Natural killer cell (primary cell): ENCODE measurements around the gene CFB. TPM values are rescaled to one million over a fixed set of nuclear protein-coding genes. Genes with fewer than 3 reads are reported as not detected.
"Not testable (repeated sequence)": the region's sequence is repeated elsewhere in the genome, so short reads cannot be mapped to it uniquely, and the experiment has no call there.

Experiments
- ATAC-seq, 3 donors: fragments of 150-1000 bp in 2 of 3; fragments of 200-7000 bp in 1 of 3; cut with Tn5 transposase; 1 replicate in 1 of 3; 2 replicates in 2 of 3; pipeline ENCODE4 v1.10.0; 2021; ENCODE audit warnings: mild to moderate bottlenecking in 2 of 3, moderate library complexity in 2 of 3
- DNase-seq, 2 donors: peaks; one replicate each; pipeline versions ENCODE4 v3.0.0 to v3.0.0-alpha.2; 2013 to 2021; ENCODE audit warnings: mixed read lengths in 1 of 2
- H3K27ac ChIP-seq: one replicate; pipeline ENCODE4 v1.5.1; 2013; ENCODE audit warnings: mild to moderate bottlenecking, low read length
- H3K27me3 ChIP-seq: one replicate; pipeline ENCODE4 v1.6.1; 2013; ENCODE audit warnings: low read length; ENCODE audit not compliant: control insufficient read depth, insufficient read depth
- H3K36me3 ChIP-seq: one replicate; pipeline ENCODE4 v1.6.1; 2013; ENCODE audit warnings: low read length; ENCODE audit not compliant: control insufficient read depth, insufficient read depth
- H3K4me1 ChIP-seq: one replicate; pipeline ENCODE4 v1.6.1; 2013; ENCODE audit warnings: low read length; ENCODE audit not compliant: control insufficient read depth, insufficient read depth
- H3K4me3 ChIP-seq: one replicate; pipeline ENCODE4 v1.5.1; 2013; ENCODE audit warnings: low read length
- H3K9me3 ChIP-seq: one replicate; pipeline ENCODE4 v1.6.1; 2013; ENCODE audit warnings: low read length; ENCODE audit not compliant: control insufficient read depth, insufficient read depth
- H3K27ac Mint-ChIP-seq, 2 donors: one replicate each; pipeline ENCODE4 v1.8.0; 2022; ENCODE audit warnings: mild to moderate bottlenecking in 2 of 2, mixed read lengths in 2 of 2, moderate library complexity in 1 of 2
- H3K27me3 Mint-ChIP-seq, 2 donors: one replicate each; pipeline ENCODE4 v1.8.0; 2022; ENCODE audit warnings: low read depth in 2 of 2, mixed read lengths in 2 of 2
- H3K36me3 Mint-ChIP-seq: one replicate; pipeline ENCODE4 v1.8.0; 2022; ENCODE audit warnings: mixed read lengths
- H3K4me1 Mint-ChIP-seq, 2 donors: one replicate each; pipeline ENCODE4 v1.8.0; 2022; ENCODE audit warnings: mixed read lengths in 2 of 2
- H3K4me3 Mint-ChIP-seq: one replicate; pipeline ENCODE4 v1.8.0; 2022; ENCODE audit warnings: mild to moderate bottlenecking, moderate library complexity, mixed read lengths
- H3K9me3 Mint-ChIP-seq, 2 donors: one replicate each; pipeline ENCODE4 v1.8.0; 2022; ENCODE audit warnings: mixed read lengths in 2 of 2
- CTCF ChIP-seq: fragments of 200-600 bp; IDR thresholded peaks from one replicate; pipeline ENCODE4 v1.8.0; 2022; ENCODE audit warnings: antibody characterized with exemption
- WGBS: methylation state at CpG from one replicate; pipeline ENCODE4 v1.1.7; 2013; ENCODE audit warnings: missing lambda C conversion rate; ENCODE audit not compliant: insufficient coverage; 5-methylcytosine and 5-hydroxymethylcytosine counted together
- intact Hi-C: fragments of 100-400 bp; cut with micrococcal nuclease; formaldehyde crosslinking; loops from one replicate; pipeline ENCODE4 v1.14.2; 2022
- total RNA-seq, 4 donors: library from RNA; stranded (reverse); fragments of 120-200 nt in 1 of 4; gene quantifications; one replicate each; pipeline versions ENCODE4 v1.2.3 to v1.2.4, GENCODE V29; 2013 to 2022

The CFB gene
- total RNA-seq, 3 donors from 2014 or later (not counting 1 experiment from before 2014, with no cell fraction given), result 0.45 TPM; not detected in 2

- Histone ChIP-seq H3K27ac (peak within 1 kb of the TSS; percentile 98), H3K27me3 (no peaks in the 10 kb centered on the region), H3K36me3 (peaks cover 34% of the 10 kb centered on the region), H3K9me3 (no peaks in the 10 kb centered on the region), H3K4me3 (peak within 1 kb of the TSS; percentile 83), H3K4me1 (peaks cover 23% of the 10 kb centered on the region)
- intact Hi-C loops, result loop anchor here (1.0 to 10.0 kb wide), 2 partner anchors 14 to 223 kb away; partner anchors contain the start of genes GPSM3, NELFE and PBX2
- peak; percentile 89 to 98 (median 92) for ATAC-seq
- peak within 1 kb of the TSS; percentile 93 to 97 for H3K27ac Mint-ChIP-seq
- no peaks in the 10 kb centered on the region for H3K36me3 Mint-ChIP-seq
- TF ChIP-seq CTCF, result no peak
- peaks cover 20 to 39% of the 10 kb centered on the region in 2 donors for H3K4me1 Mint-ChIP-seq
- peak within 1 kb of the TSS; percentile 93 for H3K4me3 Mint-ChIP-seq
- no peaks in the 10 kb centered on the region for H3K27me3 Mint-ChIP-seq
- DNase-seq, result peak; percentile 99
- H3K9me3 Mint-ChIP-seq, result no peaks in the 10 kb centered on the region
- WGBS, result under 1% methylated on average over 62 of the region's 62 CpGs
Measured at GRCh38 chr6:31971993-31972708, 26.3 kb downstream of the CFB start, which contains the start of gene DXO. Gene DXO, minus strand, starts transcription at chr6:31972138. Its CDS starts 463 bp downstream, at chr6:31971675.

- no peak for ATAC-seq
- TF ChIP-seq CTCF, result no peak
- no peaks in the 10 kb centered on the region for H3K9me3 Mint-ChIP-seq
- intact Hi-C loops, result loop anchor here (1.0 to 10.0 kb wide), 2 partner anchors 15 to 222 kb away; partner anchors contain the start of genes GPSM3, NELFE and PBX2
- 13% methylated on average over 19 of the region's 19 CpGs for WGBS
- Histone ChIP-seq H3K27me3 (no peaks in the 10 kb centered on the region), H3K27ac (peak overlapping the region; percentile 98), H3K9me3 (no peaks in the 10 kb centered on the region), H3K36me3 (peaks cover 27% of the 10 kb centered on the region), H3K4me1 (peaks cover 23% of the 10 kb centered on the region), H3K4me3 (peak overlapping the region; percentile 83)
- no peak for DNase-seq
- H3K4me3 Mint-ChIP-seq, result peak overlapping the region; percentile 93
- peak overlapping the region; percentile 93 to 97 for H3K27ac Mint-ChIP-seq
- no peaks in the 10 kb centered on the region for H3K27me3 Mint-ChIP-seq
- H3K36me3 Mint-ChIP-seq, result no peaks in the 10 kb centered on the region
- peaks cover 20 to 39% of the 10 kb centered on the region in 2 donors for H3K4me1 Mint-ChIP-seq
Measured at GRCh38 chr6:31972709-31973350, 26.9 kb downstream of the CFB start.

GRCh38 chr6:31976065-31976464 lies 30.2 kb downstream of the CFB start:
- 97% methylated on average over 18 of the region's 30 CpGs for WGBS
- not testable (repeated sequence) for H3K9me3 ChIP-seq, H3K36me3 Mint-ChIP-seq

More at GRCh38 chr6:31976065-31976464, 30.2 kb downstream of the CFB start:
- not testable (repeated sequence) for H3K27ac ChIP-seq, H3K4me3 ChIP-seq, H3K27ac Mint-ChIP-seq, H3K4me3 Mint-ChIP-seq, H3K27me3 Mint-ChIP-seq, ATAC-seq, H3K27me3 ChIP-seq, H3K36me3 ChIP-seq, DNase-seq, H3K9me3 Mint-ChIP-seq
- intact Hi-C loops, result loop anchor here (10.0 kb wide), 1 partner anchor 219 kb away; the partner anchor contains the start of genes GPSM3 and PBX2
- H3K4me1 Mint-ChIP-seq, result peaks cover 14 to 30% of the 10 kb centered on the region in 2 donors
- peaks cover 15% of the 10 kb centered on the region for H3K4me1 ChIP-seq
